Spleen (tissue), 7 donors: Measurements from ENCODE around the gene NPY5R.

Experiments
- POLR2A ChIP-seq, 3 donors: fragments of 450-650 bp; IDR thresholded peaks; one replicate each; pipeline ENCODE4 v1.5.1; 2017; ENCODE audit warnings: antibody characterized with exemption in 3 of 3, mild to moderate bottlenecking in 1 of 3
- POLR2AphosphoS5 ChIP-seq, 3 donors: sonication (generic); formaldehyde crosslinking; IDR thresholded peaks; one replicate each; pipeline ENCODE4 v1.5.1; 2017; ENCODE audit warnings: antibody characterized with exemption in 3 of 3
- TF ChIP-seq, protein P1 (sequence below), 11 experiments: fragments of 200-600 bp in 7 of 11; fragments of 450-650 bp in 4 of 11; sonication (generic) in 4 of 11; IDR thresholded peaks in 8 of 11; conservative IDR thresholded peaks in 3 of 11; 1 replicate in 7 of 11; 2 replicates in 4 of 11; pipeline versions ENCODE4 v1.4.0 to v1.8.0; 2016 to 2021; ENCODE audit warnings: antibody characterized with exemption in 11 of 11, inconsistent platforms in 4 of 11, mild to moderate bottlenecking in 1 of 11
- donor health status: DM: no; HTN: no; CAD: no; lungs with moderate emphysema.
- donor health status: DM: no; HTN: no; CAD: no.
- donor health status: DM: no; HTN: no; CAD: no.

DNA sequence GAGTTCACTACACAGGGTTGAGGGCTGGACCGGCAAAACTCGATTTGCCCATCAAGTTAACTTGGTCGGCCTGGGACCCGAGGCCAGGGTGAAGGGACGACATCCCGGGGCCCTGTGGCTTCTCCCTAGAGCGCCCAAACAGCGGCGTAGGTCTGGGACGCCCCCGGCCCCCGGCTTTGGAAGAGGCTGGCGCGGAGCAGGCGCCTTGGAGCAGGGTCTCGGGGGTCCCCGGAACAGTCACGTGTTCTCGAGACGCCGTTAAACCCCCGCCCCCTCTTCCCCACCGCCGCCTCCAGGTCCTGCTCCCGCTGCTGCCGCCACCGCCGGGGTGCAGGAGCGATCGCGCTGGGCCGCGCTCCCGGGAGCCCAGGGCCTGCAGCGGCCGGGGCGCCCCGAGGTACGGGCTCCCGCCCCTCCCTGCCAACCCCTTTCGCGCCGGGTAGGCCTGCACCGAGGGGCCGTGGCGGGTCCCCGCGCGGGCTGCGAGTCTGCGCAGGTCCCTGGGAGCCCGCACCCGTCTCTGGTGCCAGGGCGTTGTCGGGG lies at the start of gene NPY5R:
- TF ChIP-seq, protein P1, sequence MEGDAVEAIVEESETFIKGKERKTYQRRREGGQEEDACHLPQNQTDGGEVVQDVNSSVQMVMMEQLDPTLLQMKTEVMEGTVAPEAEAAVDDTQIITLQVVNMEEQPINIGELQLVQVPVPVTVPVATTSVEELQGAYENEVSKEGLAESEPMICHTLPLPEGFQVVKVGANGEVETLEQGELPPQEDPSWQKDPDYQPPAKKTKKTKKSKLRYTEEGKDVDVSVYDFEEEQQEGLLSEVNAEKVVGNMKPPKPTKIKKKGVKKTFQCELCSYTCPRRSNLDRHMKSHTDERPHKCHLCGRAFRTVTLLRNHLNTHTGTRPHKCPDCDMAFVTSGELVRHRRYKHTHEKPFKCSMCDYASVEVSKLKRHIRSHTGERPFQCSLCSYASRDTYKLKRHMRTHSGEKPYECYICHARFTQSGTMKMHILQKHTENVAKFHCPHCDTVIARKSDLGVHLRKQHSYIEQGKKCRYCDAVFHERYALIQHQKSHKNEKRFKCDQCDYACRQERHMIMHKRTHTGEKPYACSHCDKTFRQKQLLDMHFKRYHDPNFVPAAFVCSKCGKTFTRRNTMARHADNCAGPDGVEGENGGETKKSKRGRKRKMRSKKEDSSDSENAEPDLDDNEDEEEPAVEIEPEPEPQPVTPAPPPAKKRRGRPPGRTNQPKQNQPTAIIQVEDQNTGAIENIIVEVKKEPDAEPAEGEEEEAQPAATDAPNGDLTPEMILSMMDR (IDR thresholded peaks at IDR 0.05 in 8 of 11, conservative IDR thresholded peaks at IDR 0.05 in 3 of 11): no peak
- TF ChIP-seq POLR2AphosphoS5 (IDR thresholded peaks at IDR 0.05) (peak in 1 of 3 donors; percentile 14), POLR2A (IDR thresholded peaks at IDR 0.05) (no peak)
